Left forelimb (tissue), 1 donor: ENCODE results near the gene OR2T34.
"Not testable (repeated sequence)": the region's sequence is repeated elsewhere in the genome, so short reads cannot be mapped to it uniquely, and the experiment has no call there.

Source experiments
- DNase-seq: peaks from one replicate; pipeline ENCODE4 v3.0.0-alpha.2; 2018; ENCODE audit warnings: low spot score

The OR2T34 gene, protein sequence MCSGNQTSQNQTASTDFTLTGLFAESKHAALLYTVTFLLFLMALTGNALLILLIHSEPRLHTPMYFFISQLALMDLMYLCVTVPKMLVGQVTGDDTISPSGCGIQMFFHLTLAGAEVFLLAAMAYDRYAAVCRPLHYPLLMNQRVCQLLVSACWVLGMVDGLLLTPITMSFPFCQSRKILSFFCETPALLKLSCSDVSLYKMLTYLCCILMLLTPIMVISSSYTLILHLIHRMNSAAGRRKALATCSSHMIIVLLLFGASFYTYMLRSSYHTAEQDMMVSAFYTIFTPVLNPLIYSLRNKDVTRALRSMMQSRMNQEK

DNA sequence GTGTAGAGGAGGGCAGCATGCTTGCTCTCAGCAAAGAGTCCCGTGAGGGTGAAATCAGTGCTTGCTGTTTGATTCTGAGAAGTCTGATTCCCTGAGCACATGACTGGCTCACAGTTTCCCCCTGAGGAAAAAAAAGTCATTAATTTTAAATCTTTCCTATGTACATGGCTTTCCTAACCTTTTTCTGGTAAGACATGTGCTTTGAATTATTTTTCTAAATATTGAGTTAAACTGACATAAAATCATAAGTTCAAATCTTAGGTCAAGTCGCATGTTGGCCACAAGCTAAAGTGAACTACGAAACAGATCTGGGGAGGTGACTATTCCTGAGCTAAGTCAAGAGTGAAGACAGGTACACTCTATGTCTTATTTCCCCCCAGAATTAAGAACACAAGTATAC lies at the start of gene OR2T34:
Gene OR2T34, minus strand, starts transcription at position 101 of the 400 bp plus-strand sequence. Its CDS starts 0 bp downstream, at position 101.
- DNase-seq: not testable (repeated sequence)

DNA sequence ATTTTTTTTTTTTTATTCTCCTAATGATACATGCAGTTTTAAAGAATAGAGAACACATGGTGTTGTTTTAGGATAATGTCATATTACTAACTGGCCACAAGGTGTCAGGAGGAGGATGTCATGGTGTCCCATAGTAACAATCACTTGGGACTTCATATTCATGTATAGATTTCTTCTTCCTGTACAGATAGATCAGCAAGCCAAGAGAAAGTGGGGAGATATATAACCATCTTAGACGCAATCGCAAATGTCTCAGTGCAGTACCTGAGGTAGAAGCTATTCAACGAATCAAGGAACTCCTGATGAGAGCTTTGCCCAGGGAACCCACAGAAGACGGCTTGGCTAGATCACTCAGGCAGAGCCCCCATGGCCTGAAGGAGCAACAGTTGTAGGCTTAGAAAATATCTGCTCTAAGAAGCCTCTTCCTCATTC lies 48.0 kb upstream of the OR2T34 start:
- DNase-seq: no peak

DNA sequence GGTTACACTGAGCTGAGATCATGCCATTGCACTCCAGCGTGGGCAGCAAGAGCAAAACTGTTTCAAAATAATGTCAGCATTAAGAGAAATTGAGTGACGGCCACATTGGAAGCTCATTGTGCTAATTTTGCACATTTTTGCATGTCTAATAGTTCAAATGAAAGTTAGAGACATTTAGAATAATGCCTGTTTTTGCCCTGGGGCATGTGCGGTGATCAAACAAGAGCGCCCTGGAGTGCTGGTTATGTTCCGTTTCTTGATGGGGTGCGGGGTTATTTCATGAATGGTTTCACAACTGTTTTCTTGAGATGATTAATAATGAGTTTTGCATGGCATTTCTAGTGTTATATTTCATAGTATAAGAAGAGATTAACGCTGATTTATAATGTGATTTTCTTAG lies 47.2 kb upstream of the OR2T34 start:
- no peak for DNase-seq

DNA sequence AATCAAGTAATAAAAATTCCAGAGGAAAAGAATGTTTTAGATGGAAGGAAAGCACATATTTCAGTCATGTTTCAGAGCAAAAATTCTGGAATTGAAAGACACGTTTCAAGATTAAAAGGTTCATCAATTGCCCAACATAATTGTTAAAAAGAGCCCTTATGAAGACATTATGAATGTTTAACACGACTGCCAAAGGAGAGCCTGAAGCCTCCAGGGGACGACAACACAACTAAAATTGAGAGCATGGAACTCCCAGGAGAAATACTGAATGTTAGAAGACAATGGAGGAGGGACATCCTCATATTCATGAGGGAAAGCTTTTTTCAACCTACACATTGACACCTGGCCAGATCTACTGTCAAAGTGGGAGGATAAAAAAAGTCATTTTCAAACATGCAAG lies 44.3 kb upstream of the OR2T34 start:
- no peak for DNase-seq

DNA sequence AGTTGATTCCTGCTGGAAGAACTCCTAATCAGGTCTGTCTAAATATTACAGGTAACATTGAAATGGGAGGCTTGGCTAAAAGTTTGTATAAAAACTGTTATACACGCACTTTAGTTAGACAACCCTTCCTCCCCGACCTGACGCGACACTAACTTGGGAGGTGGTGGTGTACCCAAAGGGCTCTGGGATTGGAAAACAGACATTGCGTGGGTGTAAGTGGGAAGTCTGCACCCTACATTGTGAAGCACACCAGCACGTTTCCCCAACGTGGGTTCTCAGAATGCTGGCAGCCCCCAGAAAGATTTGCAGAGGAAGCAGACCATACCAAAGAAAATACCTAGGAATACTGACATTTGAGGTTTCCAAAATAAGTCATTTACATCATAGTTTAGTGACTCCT lies 43.6 kb upstream of the OR2T34 start:
- DNase-seq: no peak

DNA sequence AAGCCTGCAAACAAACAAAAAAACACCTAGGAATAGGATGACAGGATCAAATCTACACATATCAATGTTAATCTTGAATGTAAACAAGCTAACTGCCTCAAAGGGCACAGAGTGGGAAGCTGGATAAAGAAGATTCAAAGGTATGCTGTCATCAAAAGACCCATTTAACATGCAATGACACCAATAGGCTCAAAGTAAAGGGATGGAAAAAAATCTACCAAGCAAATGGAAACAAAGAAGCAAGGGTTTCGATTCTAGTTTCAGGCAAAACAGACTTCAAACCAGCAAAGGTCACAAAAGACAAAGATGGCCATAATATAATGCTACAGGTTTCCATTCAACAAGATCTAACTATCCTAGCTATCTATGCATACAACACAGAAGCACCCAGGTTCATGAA lies 39.2 kb upstream of the OR2T34 start:
- no peak for DNase-seq

DNA sequence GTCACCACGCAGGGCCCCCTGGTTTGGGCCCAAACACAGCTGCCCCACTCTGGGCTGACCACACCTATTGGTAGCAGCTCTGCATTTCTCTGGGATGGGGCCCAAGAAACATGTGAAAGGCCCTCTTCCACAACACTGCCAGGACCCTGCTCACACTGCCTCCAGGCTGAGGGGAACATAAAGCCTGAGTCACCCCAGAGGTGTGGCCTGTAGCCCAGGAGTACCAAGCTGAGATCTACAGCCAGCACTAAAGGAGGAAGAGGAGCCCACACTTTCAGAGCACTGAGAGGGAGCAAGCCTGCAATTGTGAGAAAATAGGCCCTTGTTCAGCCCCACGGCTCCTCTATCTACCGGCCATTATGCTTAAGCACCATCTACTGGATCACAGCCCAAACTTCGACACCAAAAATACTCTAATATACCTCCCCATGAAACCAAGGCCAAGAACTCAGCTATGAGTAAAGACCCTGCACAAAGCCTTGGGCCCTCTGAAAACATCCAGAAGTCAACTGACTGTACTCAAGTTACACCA lies 37.4 kb upstream of the OR2T34 start:
- no peak for DNase-seq

DNA sequence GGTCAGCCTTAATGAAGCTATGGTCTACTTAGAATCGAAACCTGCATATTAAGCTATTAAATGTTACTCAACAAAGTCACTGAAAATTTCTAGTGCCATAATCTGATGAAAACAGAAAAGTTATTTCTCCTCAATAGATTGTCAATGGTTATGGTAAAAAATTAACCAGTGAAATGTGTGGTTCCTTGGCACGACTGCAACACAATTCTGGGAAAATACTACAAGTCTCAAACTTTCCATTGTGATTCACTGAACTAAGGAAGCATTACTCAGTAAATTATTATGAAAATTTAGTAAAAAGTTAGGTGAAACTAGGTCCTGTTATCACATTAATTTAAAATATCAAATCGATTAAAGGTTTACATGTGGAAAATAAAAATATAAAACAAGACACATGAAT lies 35.7 kb upstream of the OR2T34 start:
- no peak for DNase-seq

DNA sequence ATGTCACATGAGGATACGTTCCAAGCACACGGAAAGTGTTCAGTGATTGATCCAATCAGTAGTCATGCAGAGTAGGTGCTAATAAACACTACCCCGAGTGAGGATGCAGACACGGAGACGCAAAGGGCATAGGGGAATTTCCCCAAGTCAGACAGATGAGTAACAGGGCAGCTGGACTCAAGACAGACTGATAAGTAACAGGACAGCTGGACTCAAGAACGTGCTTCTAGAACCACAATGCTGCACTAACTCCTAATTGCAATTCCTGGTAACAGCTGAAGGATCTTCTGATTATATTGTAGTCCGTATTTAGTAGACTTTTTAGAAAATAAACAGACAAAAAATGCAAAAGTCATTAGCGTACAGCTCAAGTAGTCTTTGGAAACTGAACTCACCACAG lies 24.8 kb upstream of the OR2T34 start:
- no peak for DNase-seq

DNA sequence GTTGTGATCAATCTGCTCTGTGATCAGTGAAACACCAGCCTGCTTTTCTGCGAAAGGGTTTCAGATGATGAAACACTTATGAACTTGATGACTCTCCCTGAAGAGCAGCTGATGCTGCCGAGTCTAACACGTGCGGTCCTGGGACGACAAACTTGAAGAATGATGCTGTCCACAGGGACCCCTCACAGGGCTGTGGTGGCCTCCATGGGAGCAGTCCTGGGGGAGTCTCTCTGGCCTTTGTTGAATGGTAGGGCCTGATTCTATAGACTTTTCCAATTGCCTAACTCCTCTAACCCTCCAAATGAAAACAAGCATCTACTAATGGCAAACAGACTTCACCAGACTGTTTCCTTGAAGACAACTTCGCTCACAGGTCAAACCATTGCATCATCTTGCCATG lies 23.0 kb upstream of the OR2T34 start, which contains the start of gene OR2T10:
Gene OR2T10, minus strand, starts transcription at position 112 of the 400 bp plus-strand sequence. CDS start 3,932 bp downstream, outside the sequence.
- no peak for DNase-seq

DNA sequence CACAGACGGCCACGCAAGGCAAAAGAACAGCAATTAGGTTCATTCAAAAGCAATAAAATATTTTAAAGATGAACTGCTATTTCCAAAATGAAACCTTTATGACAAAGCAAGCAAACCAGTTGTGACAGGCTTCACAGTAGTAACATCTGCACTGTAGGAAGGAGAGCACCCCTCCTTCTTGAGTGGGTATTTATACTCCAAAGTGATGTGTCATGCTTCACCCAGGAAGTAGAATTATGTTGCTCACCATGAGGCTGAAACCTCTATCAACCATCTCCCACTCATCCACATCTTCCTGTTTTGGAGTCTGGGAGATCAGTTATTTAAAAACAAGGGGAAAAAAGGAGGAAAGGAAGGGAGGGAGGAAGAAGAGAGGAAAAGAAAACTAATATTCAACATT lies 22.1 kb upstream of the OR2T34 start:
- DNase-seq: no peak

DNA sequence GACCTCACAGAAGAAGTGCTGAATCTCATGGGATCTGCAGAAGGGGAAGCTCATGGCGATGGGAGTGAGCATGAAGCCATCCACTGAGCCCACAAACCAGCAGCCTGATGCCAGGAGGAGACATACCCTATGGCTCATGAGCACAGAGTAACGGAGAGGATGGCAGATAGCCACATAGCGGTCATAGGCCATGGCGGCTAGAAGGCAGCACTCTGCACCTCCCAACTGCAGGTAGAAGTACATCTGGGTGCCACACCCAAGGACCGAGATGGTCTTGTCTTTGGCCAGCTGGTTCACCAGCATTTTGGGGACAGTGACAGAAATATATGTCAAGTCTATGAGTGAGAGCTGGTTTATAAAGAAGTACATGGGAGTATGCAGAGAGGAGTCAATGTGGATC lies 18.7 kb upstream of the OR2T34 start:
- DNase-seq: no peak

DNA sequence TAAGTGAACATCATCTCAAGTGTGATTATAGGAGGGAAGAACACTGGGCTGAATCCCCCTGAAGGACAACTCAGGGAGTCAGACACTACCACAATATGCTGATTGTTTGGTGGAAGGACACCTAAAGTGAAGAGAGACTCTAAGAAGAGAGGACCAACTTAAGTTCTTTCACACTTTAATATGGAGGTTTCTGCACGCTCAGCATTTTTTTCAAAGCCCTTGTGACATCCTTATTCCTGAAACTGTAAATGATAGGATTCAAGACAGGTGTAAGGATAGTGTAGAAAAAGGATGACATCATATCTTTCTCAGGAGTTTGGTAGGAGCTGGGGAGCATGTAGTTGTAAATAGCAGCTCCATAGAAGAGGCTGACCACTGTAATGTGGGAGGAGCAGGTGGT lies 18.1 kb upstream of the OR2T34 start:
- no peak for DNase-seq

DNA sequence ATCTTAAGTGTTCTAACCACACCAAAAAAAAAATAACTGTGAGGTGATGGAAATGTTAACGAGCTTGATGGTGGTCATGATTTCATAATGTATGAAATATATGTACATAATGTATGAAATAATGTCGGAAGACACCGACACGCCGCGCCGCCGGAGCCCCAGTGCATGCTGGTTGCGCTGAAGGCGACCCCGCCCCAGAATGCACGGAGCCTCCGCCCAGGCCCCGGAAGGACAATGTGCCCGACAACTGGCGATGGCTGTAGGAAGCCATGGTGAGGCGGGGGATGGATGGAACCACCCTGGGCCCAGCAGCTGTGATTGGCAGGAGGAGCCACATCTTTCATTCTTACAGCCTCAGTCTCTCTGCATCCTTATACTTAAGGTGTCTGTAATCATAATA lies 15.5 kb upstream of the OR2T34 start:
- no peak for DNase-seq

DNA sequence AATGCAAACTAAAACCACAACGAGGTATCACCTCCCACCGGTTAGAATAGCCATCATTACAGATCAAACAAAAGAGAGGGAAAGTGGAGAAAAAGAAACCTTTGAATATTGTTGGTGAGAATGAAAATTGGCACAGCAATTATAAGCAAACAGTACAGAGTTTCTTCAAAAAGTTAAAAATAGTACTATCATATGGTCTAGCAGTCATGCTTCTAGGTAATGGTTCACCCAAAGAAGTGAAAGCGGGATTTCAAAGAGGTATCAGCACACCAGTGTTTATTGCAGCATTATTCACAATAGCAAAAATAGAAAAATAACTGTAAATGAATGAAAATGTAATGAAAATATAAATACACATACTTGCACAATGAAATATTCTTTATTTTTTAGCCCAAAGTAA lies 14.8 kb upstream of the OR2T34 start:
- no peak for DNase-seq

DNA sequence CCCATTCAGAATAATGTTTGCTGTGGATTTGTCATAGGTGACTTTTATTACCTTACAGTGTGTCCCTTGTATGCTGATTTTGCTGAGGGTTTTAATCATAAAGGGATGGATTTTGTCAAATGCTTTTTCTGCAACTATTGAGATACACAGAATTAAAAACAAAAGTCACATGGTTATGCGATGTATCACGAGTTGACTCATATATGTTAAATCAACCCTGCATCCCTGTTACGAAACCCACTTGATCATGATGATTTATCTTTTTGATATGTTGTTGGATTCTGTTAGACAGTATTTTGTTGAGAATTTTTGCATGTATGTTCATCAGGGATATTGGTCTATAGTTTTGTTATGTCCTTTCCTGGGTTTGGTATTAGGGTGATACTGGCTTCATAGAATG lies 10.7 kb upstream of the OR2T34 start:
- DNase-seq: no peak

DNA sequence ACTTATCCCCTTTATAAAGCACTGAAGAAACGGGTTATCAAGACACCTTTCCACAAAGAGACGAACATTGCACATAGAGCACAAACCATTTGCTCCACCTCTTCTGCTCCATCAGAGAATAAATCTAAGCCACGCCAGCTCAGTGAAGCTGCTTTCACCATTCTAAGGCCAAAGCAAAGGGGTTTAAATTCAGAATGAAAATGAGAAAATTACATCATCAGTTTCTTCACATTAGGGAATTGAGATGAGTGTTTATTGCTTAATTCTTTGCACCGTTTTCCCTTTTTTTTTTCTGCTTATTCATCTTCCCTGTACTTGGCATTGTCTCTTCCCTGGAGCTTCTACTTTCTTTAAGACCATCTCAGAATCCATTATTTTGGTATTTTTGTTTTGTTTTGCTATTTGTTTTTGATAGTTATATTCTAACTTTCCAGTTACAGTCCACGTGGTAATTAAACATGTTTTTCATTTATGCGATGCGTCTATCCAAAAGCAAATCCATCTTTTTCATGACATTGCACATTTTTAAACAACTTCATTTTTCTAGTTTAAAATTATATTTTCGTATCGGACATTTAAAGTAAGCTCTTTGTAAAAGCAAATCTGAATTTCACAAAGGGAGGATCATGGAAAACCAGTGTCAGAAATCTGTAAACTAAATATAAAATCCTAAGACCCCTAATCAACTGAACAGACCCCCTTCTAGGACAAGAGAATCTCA lies 1.9 kb upstream of the OR2T34 start:
- no peak for DNase-seq

DNA sequence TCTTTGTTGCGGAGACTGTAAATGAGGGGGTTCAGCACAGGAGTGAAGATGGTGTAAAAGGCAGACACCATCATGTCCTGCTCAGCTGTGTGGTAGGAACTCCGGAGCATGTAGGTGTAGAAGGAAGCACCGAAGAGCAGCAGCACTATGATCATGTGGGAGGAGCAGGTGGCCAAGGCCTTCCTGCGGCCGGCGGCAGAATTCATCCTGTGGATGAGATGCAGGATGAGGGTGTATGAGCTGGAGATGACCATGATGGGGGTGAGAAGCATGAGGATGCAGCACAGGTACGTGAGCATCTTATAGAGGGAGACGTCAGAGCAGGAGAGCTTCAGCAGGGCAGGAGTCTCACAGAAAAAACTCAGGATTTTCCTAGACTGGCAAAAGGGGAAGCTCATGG lies 701 bp downstream of the OR2T34 start:
- DNase-seq: not testable (repeated sequence)

DNA sequence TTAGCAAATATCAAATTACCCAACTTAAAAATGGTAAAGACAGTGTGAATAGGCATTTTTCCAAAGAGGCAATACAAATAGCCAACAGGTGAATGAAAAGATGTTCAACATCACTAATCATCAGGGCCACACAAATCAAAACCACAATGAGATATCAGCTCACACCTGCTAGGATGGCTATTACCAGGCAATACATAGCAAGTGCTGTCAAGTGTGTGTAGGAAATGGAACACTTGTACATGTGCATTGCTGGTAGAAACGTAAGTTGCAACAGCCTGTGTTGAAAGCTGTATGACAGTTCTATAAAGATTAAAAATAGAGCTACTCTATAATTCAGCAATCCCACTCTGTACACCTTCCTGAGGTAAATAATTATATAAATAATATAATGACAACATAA lies 2.5 kb downstream of the OR2T34 start:
- not testable (repeated sequence) for DNase-seq

DNA sequence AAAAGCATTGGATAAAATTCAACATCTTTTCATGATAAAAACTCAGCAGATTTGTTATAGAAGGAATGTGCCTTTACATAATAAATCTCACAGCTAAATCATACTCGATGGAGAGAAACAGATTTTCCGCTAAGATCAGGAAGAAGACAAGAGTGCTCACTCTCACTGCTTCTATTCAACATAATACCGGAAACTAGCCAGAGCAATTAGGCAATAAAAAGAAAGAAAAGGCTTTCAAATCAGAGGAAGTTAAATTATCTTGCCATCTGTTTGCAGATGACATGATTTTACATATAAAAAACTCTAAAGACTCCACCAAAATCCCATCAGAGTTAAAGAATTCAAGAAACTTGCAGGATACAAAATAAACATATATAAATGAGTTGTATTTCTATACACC lies 3.7 kb downstream of the OR2T34 start:
- DNase-seq: not testable (repeated sequence)

DNA sequence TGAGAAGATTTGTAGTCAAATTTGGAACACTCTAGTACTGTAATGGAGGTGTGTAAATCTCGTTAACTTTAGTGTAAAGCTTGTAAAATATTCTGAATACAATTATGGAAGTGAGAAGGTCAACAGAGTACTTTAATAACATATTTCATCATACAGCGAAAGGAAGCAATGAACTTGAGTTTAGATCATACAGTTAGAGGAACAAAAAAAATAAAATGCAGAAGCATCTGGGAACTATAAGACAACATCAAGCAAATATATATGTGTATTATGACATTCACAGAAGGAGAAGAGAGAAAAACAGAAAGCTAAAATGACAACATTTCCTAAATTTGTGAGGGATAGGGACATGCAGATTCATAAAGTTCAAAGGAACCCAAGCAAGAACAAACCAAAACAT lies 5.5 kb downstream of the OR2T34 start:
- DNase-seq: not testable (repeated sequence)

DNA sequence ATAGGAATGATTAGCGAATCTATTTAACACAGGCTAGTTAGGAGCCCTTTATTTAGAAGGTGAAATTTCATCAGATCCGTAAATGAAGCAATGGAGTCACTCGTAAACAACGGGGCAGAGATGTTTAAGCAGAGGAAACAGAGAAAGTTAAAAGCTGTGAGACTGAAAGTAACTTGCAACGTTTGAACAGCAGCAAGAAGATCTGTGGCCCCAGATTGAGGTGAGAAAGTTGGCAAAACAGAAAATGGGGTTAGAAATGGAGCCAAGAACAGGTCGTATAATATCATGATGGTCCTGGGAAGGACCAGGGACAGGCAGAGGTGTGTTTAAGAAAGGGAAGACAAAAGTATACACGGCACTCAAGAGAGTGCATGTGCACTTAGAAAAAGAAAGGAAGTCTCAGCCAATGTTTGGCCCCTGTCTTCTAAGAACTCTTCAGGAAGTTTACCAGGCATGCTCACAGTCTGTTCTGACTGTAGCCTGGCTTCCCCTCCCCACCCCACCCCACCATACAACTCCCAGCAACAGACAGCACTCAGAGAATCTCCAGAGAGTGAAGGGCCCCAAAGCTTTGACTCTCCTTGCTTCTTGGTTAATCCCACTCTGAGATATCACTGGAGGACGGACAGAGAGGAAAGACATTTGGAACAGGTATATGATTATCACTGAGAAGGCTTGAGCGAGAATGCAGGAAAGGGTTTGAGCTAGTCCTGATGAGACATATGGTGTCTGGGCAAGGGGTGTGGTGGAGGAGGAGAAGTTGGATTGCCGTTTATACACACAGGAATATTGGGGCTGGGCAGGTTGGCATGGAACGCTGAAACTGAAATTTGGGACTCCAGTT lies 8.8 kb downstream of the OR2T34 start:
- DNase-seq: not testable (repeated sequence)
